H1 (cell line): ENCODE data around the gene MAGI3. TPM values are rescaled to one million over a fixed set of nuclear protein-coding genes. Genes with fewer than 3 reads are reported as not detected.

Source experiments
- CTCF ChIA-PET: fragments of 300-600 bp; sonication (Branson Sonifier 250); formaldehyde crosslinking; loops from one replicate; lab custom pipeline; 2021; ENCODE audit not compliant: partially characterized antibody; lab: Charles Lee
- POLR2A ChIA-PET: fragments of 300-600 bp; sonication (Branson Sonifier 250); formaldehyde crosslinking; loops from one replicate; lab custom pipeline; 2021; ENCODE audit warnings: inconsistent platforms; ENCODE audit not compliant: partially characterized antibody; lab: Charles Lee
- DNase-seq, 2 experiments: peaks; one replicate each; pipeline versions ENCODE4 v3.0.0 to v3.0.0-alpha.2; 2010 to 2022; ENCODE audit warnings: low spot score in 2 of 2, low read depth in 1 of 2, mixed read lengths in 1 of 2
- FAIRE-seq: peaks from 2 replicates; lab custom pipeline; 2011; peaks lifted over from hg19 to GRCh38; lab: Jason Lieb, UNC
- H2AFZ ChIP-seq: 2 replicates; pipeline ENCODE4 v1.8.1; 2012; ENCODE audit warnings: low read length, inconsistent platforms
- H2AK5ac ChIP-seq: 2 replicates; pipeline ENCODE4 v1.6.1; 2013; ENCODE audit warnings: low read depth, low read length
- H2BK120ac ChIP-seq: replicated peaks from 2 replicates; pipeline ENCODE3; 2013; ENCODE audit warnings: low read depth, low read length, inconsistent platforms
- H2BK12ac ChIP-seq: 2 replicates; pipeline ENCODE4 v1.6.1; 2013; ENCODE audit warnings: low read depth, low read length
- H2BK15ac ChIP-seq: 2 replicates; pipeline ENCODE4 v1.6.1; 2013; ENCODE audit warnings: low read length
- H2BK20ac ChIP-seq: 2 replicates; pipeline ENCODE4 v1.6.1; 2013; ENCODE audit warnings: low read length
- H2BK5ac ChIP-seq: 2 replicates; pipeline ENCODE4 v1.6.1; 2013; ENCODE audit warnings: low read depth, low read length
- H3K14ac ChIP-seq: 2 replicates; pipeline ENCODE4 v1.6.1; 2013; ENCODE audit warnings: inconsistent platforms; ENCODE audit not compliant: insufficient read length
- H3K18ac ChIP-seq: 2 replicates; pipeline ENCODE4 v1.6.1; 2013; ENCODE audit warnings: low read length; ENCODE audit errors: extremely low read depth
- H3K23ac ChIP-seq: 2 replicates; pipeline ENCODE4 v1.6.1; 2013; ENCODE audit warnings: inconsistent platforms; ENCODE audit not compliant: insufficient read length
- H3K23me2 ChIP-seq: 2 replicates; pipeline ENCODE4 v1.6.1; 2013; ENCODE audit warnings: low read depth, low read length
- H3K27ac ChIP-seq: 2 replicates; pipeline ENCODE4 v1.6.1; 2011; ENCODE audit warnings: low read depth, low read length, inconsistent platforms
- H3K27me3 ChIP-seq, 4 experiments: replicated peaks in 1 of 4; 1 replicate in 1 of 4; 2 replicates in 3 of 4; pipeline versions ENCODE4 v1.6.1 to v1.8.1; 2011 to 2013; ENCODE audit warnings: low read length in 3 of 4, mild to moderate bottlenecking in 3 of 4, inconsistent platforms in 2 of 4, mixed read lengths in 2 of 4, moderate library complexity in 1 of 4; ENCODE audit not compliant: control insufficient read depth in 3 of 4, insufficient read depth in 3 of 4; ENCODE audit errors: extremely low read depth in 1 of 4
- H3K36me3 ChIP-seq, 4 experiments: 2 replicates each; pipeline versions ENCODE4 v1.6.1 to v1.8.1; 2011 to 2013; ENCODE audit warnings: mild to moderate bottlenecking in 4 of 4, low read length in 3 of 4, moderate library complexity in 2 of 4, control low read depth in 1 of 4, inconsistent platforms in 1 of 4; ENCODE audit not compliant: insufficient read depth in 4 of 4, control insufficient read depth in 2 of 4
- H3K4ac ChIP-seq: replicated peaks from 2 replicates; pipeline ENCODE3; 2013; ENCODE audit warnings: low read length, low read depth, mixed read lengths, inconsistent platforms; ENCODE audit not compliant: insufficient read length
- H3K4me1 ChIP-seq, 4 experiments: replicated peaks in 1 of 4; 1 replicate in 1 of 4; 2 replicates in 3 of 4; pipeline versions ENCODE4 v1.6.1 to v1.8.1; 2011 to 2013; ENCODE audit warnings: low read length in 3 of 4, inconsistent platforms in 2 of 4, mixed read lengths in 1 of 4; ENCODE audit not compliant: insufficient read depth in 4 of 4, control insufficient read depth in 3 of 4
- H3K4me2 ChIP-seq, 2 experiments: 2 replicates each; pipeline versions ENCODE4 v1.6.1 to v1.8.1; 2011 to 2013; ENCODE audit warnings: low read depth in 2 of 2, low read length in 2 of 2, control low read depth in 1 of 2, inconsistent platforms in 1 of 2, mild to moderate bottlenecking in 1 of 2; ENCODE audit not compliant: insufficient read depth in 1 of 2
- H3K4me3 ChIP-seq, 4 experiments: fragments of 200-600, 300-600 bp in 1 of 4; sonication (generic), shearing (Covaris generic), sonication (Bioruptor Twin) in 1 of 4; 2 replicates each; pipeline versions ENCODE4 v1.5.1 to v1.8.1; 2011 to 2016; ENCODE audit warnings: low read length in 4 of 4, low read depth in 3 of 4, control low read depth in 2 of 4, inconsistent platforms in 2 of 4, mild to moderate bottlenecking in 2 of 4, mixed read lengths in 1 of 4, moderate library complexity in 1 of 4; ENCODE audit not compliant: insufficient read depth in 2 of 4; ENCODE audit errors: extremely low read depth in 1 of 4
- H3K56ac ChIP-seq: replicated peaks from 2 replicates; pipeline ENCODE3; 2013; ENCODE audit warnings: low read depth, mild to moderate bottlenecking, mixed read lengths, low read length, inconsistent platforms; ENCODE audit not compliant: insufficient read length
- H3K79me1 ChIP-seq: 2 replicates; pipeline ENCODE4 v1.6.1; 2013; ENCODE audit warnings: low read depth, low read length, control low read depth
- H3K79me2 ChIP-seq, 2 experiments: 2 replicates each; pipeline versions ENCODE4 v1.6.1 to v1.8.1; 2012 to 2013; ENCODE audit warnings: low read length in 2 of 2, mild to moderate bottlenecking in 2 of 2, inconsistent platforms in 1 of 2; ENCODE audit not compliant: insufficient read depth in 2 of 2, control insufficient read depth in 1 of 2
- H3K9ac ChIP-seq, 4 experiments: replicated peaks in 1 of 4; 1 replicate in 1 of 4; 2 replicates in 3 of 4; pipeline versions ENCODE4 v1.6.1 to v1.8.1; 2011 to 2013; ENCODE audit warnings: low read depth in 3 of 4, low read length in 3 of 4, control low read depth in 2 of 4, mild to moderate bottlenecking in 2 of 4, moderate library complexity in 2 of 4, inconsistent platforms in 1 of 4; ENCODE audit errors: extremely low read depth in 1 of 4
- H3K9me3 ChIP-seq, 2 experiments: 2 replicates each; pipeline versions ENCODE4 v1.6.1 to v1.8.1; 2012 to 2013; ENCODE audit warnings: mild to moderate bottlenecking in 2 of 2, moderate library complexity in 2 of 2, control low read depth in 1 of 2, inconsistent platforms in 1 of 2, low read depth in 1 of 2, low read length in 1 of 2, mixed read lengths in 1 of 2; ENCODE audit not compliant: insufficient read depth in 2 of 2
- H4K20me1 ChIP-seq, 2 experiments: replicated peaks in 1 of 2; 2 replicates each; pipeline versions ENCODE3 to v1.8.1; 2011 to 2013; ENCODE audit warnings: inconsistent platforms in 2 of 2, low read length in 2 of 2, mild to moderate bottlenecking in 1 of 2; ENCODE audit not compliant: insufficient read depth in 2 of 2, control insufficient read depth in 1 of 2
- H4K5ac ChIP-seq: 2 replicates; pipeline ENCODE4 v1.6.1; 2013; ENCODE audit warnings: low read length, low read depth, mixed read lengths, inconsistent platforms; ENCODE audit not compliant: insufficient read length
- H4K8ac ChIP-seq: 2 replicates; pipeline ENCODE4 v1.8.0; 2013; ENCODE audit warnings: mild to moderate bottlenecking, moderate library complexity, low read length, inconsistent platforms; ENCODE audit not compliant: insufficient read depth; ENCODE audit errors: extremely low read depth
- H4K91ac ChIP-seq: replicated peaks from 2 replicates; pipeline ENCODE3; 2013; ENCODE audit warnings: low read length, mixed read lengths, inconsistent platforms; ENCODE audit not compliant: insufficient read length
- ASH2L ChIP-seq: fragments of 200-600, 300-600 bp; sonication (generic); IDR thresholded peaks from one replicate; pipeline ENCODE4 v1.7.1; 2017; ENCODE audit warnings: low read length
- KDM5A ChIP-seq: fragments of 200-600 bp; IDR thresholded peaks from 2 replicates; pipeline ENCODE4 v1.7.1; 2012; ENCODE audit warnings: mild to moderate bottlenecking, low read length, inconsistent platforms, mixed read lengths
- WGBS, 2 experiments: shearing (Covaris generic) in 1 of 2; methylation state at CpG; one replicate each; pipeline versions ENCODE4 v1.1.6 to v1.1.7; 2013 to 2015; ENCODE audit warnings: low lambda C conversion rate in 2 of 2, mixed read lengths in 2 of 2, inconsistent platforms in 1 of 2, low coverage in 1 of 2, missing lambda C conversion rate in 1 of 2; ENCODE audit not compliant: insufficient replicate concordance in 2 of 2, insufficient coverage in 1 of 2, insufficient read length in 1 of 2; ENCODE audit errors: extremely low coverage in 1 of 2, missing lambda C conversion rate in 1 of 2; 5-methylcytosine and 5-hydroxymethylcytosine counted together
- polyA plus RNA-seq, 7 experiments: library from polyadenylated mRNA; depleted of rRNA in 3 of 7; stranded (reverse) in 5 of 7; unstranded in 2 of 7; fragments of >200 nt in 5 of 7; fragments of 200-250 nt in 2 of 7; gene quantifications; 1 replicate in 5 of 7; 2 replicates in 1 of 7; 4 replicates in 1 of 7; pipeline versions ENCODE4 v1.2.1 to v1.2.3, GENCODE V29; 2011 to 2013; ENCODE audit warnings: missing spikeins in 2 of 7, mixed read lengths in 2 of 7
- total RNA-seq: library from RNA; stranded (reverse); fragmentation: NEBNext Ultra II Directional; extraction: Animal tissue kit (Norgen Biotek cat#: 25700); gene quantifications from 2 replicates; pipeline ENCODE4 v1.2.1, GENCODE V29; 2021

MAGI3 gene
- total and polyA plus RNA-seq, 2 of the 8 experiments (the other 6 are each of a cell fraction or from before 2014, with no cell fraction given): 2.3 to 7.8 TPM

- Histone ChIP-seq H2BK20ac (no peak overlapping the region), H2BK5ac (no peak overlapping the region), H4K91ac (no peak overlapping the region), H3K27me3 (no peaks in the 10 kb centered on the region), H3K79me2 (no peaks in the 10 kb centered on the region), H3K79me1 (no peaks in the 10 kb centered on the region), H3K9ac (no peak overlapping the region), H3K4ac (no peak overlapping the region), H4K5ac (no peak overlapping the region), H3K18ac (no peak overlapping the region), H3K4me1 (no peaks in the 10 kb centered on the region), H2BK120ac (no peak overlapping the region)
- 100% methylated on average over 1 of the region's 1 CpG; no CpG with 5 or more reads in 1 of the 2 experiments for WGBS, 2 experiments
- FAIRE-seq: no peak
- TF ChIP-seq ASH2L: no peak
- TF ChIP-seq KDM5A: no peak
- TF ChIP-seq, all 59 proteins: peak for 0
- Histone ChIP-seq H2AK5ac (no peak overlapping the region), H2BK12ac (no peak overlapping the region), H3K4me3 (no peak overlapping the region), H3K14ac (no peak overlapping the region), H3K9me3 (no peaks in the 10 kb centered on the region), H3K23ac (no peak overlapping the region), H4K20me1 (no peaks in the 10 kb centered on the region), H4K8ac (no peak overlapping the region), H3K4me2 (no peak overlapping the region), H3K23me2 (no peaks in the 10 kb centered on the region), H3K56ac (no peak overlapping the region), H3K27ac (no peak overlapping the region), H2AFZ (no peak overlapping the region), H3K36me3 (no peaks in the 10 kb centered on the region), H2BK15ac (no peak overlapping the region)
- POLR2A ChIA-PET: no interaction called here
- no peak for DNase-seq
- CTCF ChIA-PET: no interaction called here
These were observed 191.0 kb downstream of the MAGI3 start for GRCh38 chr1:113581323-113581722.
